Omental fat pad (tissue), 4 donors: ENCODE data around the gene SMIM14. TPM values are rescaled to one million over a fixed set of nuclear protein-coding genes. Genes with fewer than 3 reads are reported as not detected.
"Not testable (repeated sequence)": the region's sequence is repeated elsewhere in the genome, so short reads cannot be mapped to it uniquely, and the experiment has no call there.

Experiments used
- ATAC-seq: fragments of 150-250 bp; one replicate; pipeline ENCODE4 v1.9.1; 2016; ENCODE audit warnings: mild to moderate bottlenecking, moderate library complexity; ENCODE audit not compliant: low FRiP score
- DNase-seq: peaks from one replicate; pipeline ENCODE4 v3.0.0-alpha.2; 2019; ENCODE audit warnings: low spot score
- total RNA-seq, 4 donors: library from RNA; depleted of rRNA; stranded (reverse); fragments of >200 nt; gene quantifications; one replicate each; pipeline ENCODE4 v1.1.0, GENCODE V29; 2016
- TF ChIP-seq, protein P1 (sequence below), 3 donors: fragments of 450-650 bp; IDR thresholded peaks; one replicate each; pipeline ENCODE4 v1.5.1; 2016 to 2017; ENCODE audit warnings: antibody characterized with exemption in 3 of 3, mild to moderate bottlenecking in 3 of 3, moderate library complexity in 2 of 3

The SMIM14 gene
- total RNA-seq, 4 donors from 2014 or later, result 24.6 to 69.4 (median 35.2) TPM

DNA sequence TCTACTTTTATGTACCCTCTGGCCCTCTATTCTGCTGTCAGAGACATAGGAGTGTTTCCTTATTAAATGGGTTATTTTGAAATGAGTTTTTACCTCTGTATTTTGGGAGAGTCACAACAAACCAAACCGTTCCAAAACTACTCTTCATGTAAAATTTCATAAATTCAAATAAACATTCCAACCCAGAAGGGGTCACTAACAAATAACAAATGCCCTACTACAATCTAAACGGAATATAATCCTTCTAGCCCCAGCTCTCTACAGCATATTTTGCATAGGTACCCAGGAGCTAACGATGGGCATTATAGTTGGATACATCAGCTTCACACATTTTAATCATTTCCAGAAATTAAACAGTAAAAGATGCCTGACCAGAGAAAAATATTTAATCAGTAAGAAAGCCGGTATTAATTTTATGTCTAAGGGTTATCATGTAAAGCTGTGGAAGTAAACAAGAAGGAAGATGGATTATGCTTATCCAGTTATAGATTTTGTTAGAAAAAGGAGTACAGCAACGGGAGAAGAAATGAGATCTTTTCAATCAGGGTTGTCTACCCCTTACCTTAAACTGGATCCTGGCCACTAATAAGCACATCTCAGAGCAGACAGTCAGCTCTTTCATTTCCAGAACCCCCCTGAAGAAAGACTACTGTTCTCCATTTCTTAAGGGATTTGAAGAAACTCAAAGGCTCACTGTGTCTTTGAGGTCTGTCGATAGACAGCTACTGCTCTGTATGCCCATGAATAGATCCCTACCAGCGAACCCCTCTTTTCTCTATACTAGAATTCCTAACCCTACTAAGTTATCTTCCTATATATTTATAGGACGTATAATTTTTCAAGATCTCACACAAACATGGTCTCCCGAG, 112.6 kb downstream of the SMIM14 start:
- ATAC-seq (no peak), DNase-seq (no peak)
- TF ChIP-seq, protein P1, sequence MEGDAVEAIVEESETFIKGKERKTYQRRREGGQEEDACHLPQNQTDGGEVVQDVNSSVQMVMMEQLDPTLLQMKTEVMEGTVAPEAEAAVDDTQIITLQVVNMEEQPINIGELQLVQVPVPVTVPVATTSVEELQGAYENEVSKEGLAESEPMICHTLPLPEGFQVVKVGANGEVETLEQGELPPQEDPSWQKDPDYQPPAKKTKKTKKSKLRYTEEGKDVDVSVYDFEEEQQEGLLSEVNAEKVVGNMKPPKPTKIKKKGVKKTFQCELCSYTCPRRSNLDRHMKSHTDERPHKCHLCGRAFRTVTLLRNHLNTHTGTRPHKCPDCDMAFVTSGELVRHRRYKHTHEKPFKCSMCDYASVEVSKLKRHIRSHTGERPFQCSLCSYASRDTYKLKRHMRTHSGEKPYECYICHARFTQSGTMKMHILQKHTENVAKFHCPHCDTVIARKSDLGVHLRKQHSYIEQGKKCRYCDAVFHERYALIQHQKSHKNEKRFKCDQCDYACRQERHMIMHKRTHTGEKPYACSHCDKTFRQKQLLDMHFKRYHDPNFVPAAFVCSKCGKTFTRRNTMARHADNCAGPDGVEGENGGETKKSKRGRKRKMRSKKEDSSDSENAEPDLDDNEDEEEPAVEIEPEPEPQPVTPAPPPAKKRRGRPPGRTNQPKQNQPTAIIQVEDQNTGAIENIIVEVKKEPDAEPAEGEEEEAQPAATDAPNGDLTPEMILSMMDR (IDR thresholded peaks at IDR 0.05), result no peak

DNA sequence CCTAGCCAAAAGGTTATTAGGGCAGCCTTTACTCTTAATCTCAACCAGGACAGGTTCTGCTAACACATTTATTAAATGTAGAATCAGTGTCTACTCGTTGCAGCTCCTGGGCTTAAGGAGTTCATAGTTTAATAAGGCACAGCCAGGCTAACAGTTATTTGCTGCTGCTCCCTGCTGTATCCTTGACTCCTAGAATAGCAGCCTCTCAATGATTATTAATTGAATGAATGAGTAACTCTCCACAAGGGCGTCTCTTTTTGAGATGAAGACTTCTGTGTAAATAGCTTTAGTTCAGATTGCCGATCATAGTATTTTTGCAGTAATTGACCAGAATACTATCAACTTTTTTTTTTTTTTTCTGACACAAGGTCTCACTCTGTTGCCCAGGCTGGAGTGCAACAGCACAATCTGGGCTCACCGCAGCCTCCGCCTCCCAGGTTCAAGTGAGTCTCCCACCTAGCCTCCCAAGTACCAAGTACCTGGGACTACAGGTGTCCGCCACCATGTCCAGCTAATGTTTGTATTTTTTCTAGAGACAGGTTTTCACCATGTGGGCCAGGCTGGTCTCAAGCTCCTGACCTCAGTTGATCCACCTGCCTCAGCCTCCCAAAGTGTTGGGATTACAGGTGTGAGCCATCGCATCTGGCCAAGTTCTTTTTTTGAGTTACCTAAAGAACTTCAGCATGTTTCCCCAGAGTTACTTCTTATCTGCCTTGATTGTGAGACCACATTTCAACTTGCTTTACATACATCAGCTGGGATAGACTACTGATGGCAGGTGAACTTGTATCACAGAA, 114.3 kb downstream of the SMIM14 start:
- DNase-seq (no peak), ATAC-seq (no peak)
- TF ChIP-seq, protein P1 (IDR thresholded peaks at IDR 0.05), result no peak

DNA sequence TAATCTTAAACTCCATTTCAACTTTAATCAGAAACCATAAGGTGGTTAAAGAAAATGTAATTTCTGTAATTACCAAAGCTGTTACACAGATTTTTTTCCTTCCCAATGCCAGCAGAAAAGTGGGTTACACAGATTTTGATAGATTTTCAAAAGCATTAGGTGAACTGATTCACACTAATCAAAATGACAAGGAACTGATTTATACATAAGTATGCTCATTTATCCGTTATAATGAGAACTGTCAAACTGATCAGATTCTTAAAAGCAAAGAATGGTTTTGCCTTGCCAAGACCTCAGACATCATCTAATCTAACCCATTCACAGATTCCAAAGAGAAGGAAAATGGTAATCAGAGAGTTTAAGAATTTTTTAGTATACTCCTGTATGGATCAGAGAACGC, 116.6 kb downstream of the SMIM14 start:
- TF ChIP-seq, protein P1 (IDR thresholded peaks at IDR 0.05), result no peak
- no peak for DNase-seq
- ATAC-seq, result no peak

- DNase-seq, result no peak
- TF ChIP-seq, protein P1 (IDR thresholded peaks at IDR 0.05), result no peak
- no peak for ATAC-seq
Measured at GRCh38 chr4:39521253-39521919, 117.3 kb downstream of the SMIM14 start.

DNA sequence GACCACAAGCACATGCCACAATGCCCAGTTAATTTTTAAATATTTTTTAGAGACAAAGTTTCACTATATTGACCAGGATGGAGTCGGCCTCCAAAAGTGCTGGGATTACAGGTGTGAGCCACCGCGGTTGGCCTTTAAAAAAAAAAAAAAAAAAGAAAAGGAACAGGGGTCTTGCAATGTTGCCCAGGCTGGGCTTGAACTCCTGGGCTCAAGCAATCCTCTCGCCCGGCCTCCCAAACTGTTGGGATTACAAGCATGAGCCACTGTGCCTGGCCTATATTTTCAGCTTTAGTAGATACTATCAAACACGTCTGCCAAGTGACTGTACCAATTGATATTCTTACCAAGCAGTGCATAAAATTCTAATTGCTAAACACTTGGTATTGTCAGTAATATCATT, 120.2 kb downstream of the SMIM14 start:
- ATAC-seq, result no peak

GRCh38 chr4:39516407-39516966, 122.2 kb downstream of the SMIM14 start:
- ATAC-seq, result no peak
- DNase-seq, result no peak
- TF ChIP-seq, protein P1 (IDR thresholded peaks at IDR 0.05), result no peak

More for the DNA sequence above, 120.2 kb downstream of the SMIM14 start:
- DNase-seq, result no peak
- TF ChIP-seq, protein P1 (IDR thresholded peaks at IDR 0.05), result no peak

- not testable (repeated sequence) for ATAC-seq
Measured at GRCh38 chr4:39515669-39516401, 122.8 kb downstream of the SMIM14 start.

More at GRCh38 chr4:39515669-39516401, 122.8 kb downstream of the SMIM14 start:
- DNase-seq, result not testable (repeated sequence)
